Measurements from ENCODE around the gene NAP1L5. TPM values are rescaled to one million over a fixed set of nuclear protein-coding genes. Genes with fewer than 3 reads are reported as not detected.

Gene NAP1L5
- total RNA-seq, 1 donor, result 10.4 TPM

- peak; percentile 85 for TF ChIP-seq CTCF (IDR thresholded peaks at IDR 0.05; ENCODE audit: insufficient read depth, low read depth, low read length)
- peak; percentile 81 for DNase-seq (ENCODE audit: low read depth)
- H3K4me3 ChIP-seq (ENCODE audit: low read depth, low read length), result no peak overlapping the region
These were observed 38.4 kb downstream of the NAP1L5 start for GRCh38 chr4:88659055-88659889.

- no peak for TF ChIP-seq CTCF (IDR thresholded peaks at IDR 0.05; ENCODE audit: insufficient read depth, low read depth, low read length)
- DNase-seq (ENCODE audit: low read depth), result no peak
- H3K4me3 ChIP-seq (ENCODE audit: low read depth, low read length), result no peak overlapping the region
These were observed 42.4 kb downstream of the NAP1L5 start for GRCh38 chr4:88655226-88655625.

- no peak overlapping the region for H3K4me3 ChIP-seq (ENCODE audit: low read depth, low read length)
- DNase-seq (ENCODE audit: low read depth), result no peak
- TF ChIP-seq CTCF (IDR thresholded peaks at IDR 0.05; ENCODE audit: insufficient read depth, low read depth, low read length), result no peak
These were observed 44.2 kb downstream of the NAP1L5 start for GRCh38 chr4:88653371-88653946.

GRCh38 chr4:88649716-88650115 lies 47.9 kb downstream of the NAP1L5 start:
- no peak for DNase-seq (ENCODE audit: low read depth)
- no peak overlapping the region for H3K4me3 ChIP-seq (ENCODE audit: low read depth, low read length)
- TF ChIP-seq CTCF (IDR thresholded peaks at IDR 0.05; ENCODE audit: insufficient read depth, low read depth, low read length), result no peak

- no peak overlapping the region for H3K4me3 ChIP-seq (ENCODE audit: low read depth, low read length)
- DNase-seq (ENCODE audit: low read depth), result no peak
- no peak for TF ChIP-seq CTCF (IDR thresholded peaks at IDR 0.05; ENCODE audit: insufficient read depth, low read depth, low read length)
These were observed 50.9 kb downstream of the NAP1L5 start for GRCh38 chr4:88646528-88647280.

GRCh38 chr4:88645994-88646393 lies 51.6 kb downstream of the NAP1L5 start:
- no peak for TF ChIP-seq CTCF (IDR thresholded peaks at IDR 0.05; ENCODE audit: insufficient read depth, low read depth, low read length)

More at GRCh38 chr4:88645994-88646393, 51.6 kb downstream of the NAP1L5 start:
- DNase-seq (ENCODE audit: low read depth), result no peak
- H3K4me3 ChIP-seq (ENCODE audit: low read depth, low read length), result no peak overlapping the region

Small RNAs within 50 kb of the gene (small RNA-seq; reads per million reads assigned to genes)
- gene RF02115 (not detected), gene RNU6-33P (1.4 reads per million, percentile 32 among the genes with 10 or more reads in this experiment)

Other genes starting within 250 kb of the NAP1L5 start
- 0.64 and 0.86 TPM in 2 replicates for gene HERC5, start 240.7 kb downstream of the NAP1L5 start, total RNA-seq
- 91.1 and 91.8 TPM in 2 replicates for gene PYURF, start 174.1 kb downstream of the NAP1L5 start, total RNA-seq
- gene HERC3, start 105.3 kb downstream of the NAP1L5 start, total RNA-seq, result 22.2 and 28.5 TPM in 2 replicates

All from fibroblast of villous mesenchyme (primary cell).